NCI-H748 (cell line): ENCODE measurements around the gene KCNIP1.
A peak's percentile ranks its signal among the peaks of the same experiment; 100 is the strongest.

Experiments
- DNase-seq: peaks from one replicate; lab custom pipeline; 2025; ENCODE audit not compliant: unreplicated experiment; lab: John Stamatoyannopoulos, UW

KCNIP1 gene

GRCh38 chr5:170700503-170700902 is 196.7 kb downstream of the KCNIP1 start:
- no peak for DNase-seq

GRCh38 chr5:170701334-170701733 is 197.5 kb downstream of the KCNIP1 start:
- no peak for DNase-seq

- DNase-seq: no peak
These were observed 200.8 kb downstream of the KCNIP1 start for GRCh38 chr5:170704417-170705192.

- DNase-seq: no peak
These were observed 205.8 kb downstream of the KCNIP1 start for GRCh38 chr5:170709640-170710039.

GRCh38 chr5:170711300-170711699 is 207.5 kb downstream of the KCNIP1 start:
- no peak for DNase-seq

- DNase-seq: peak; percentile 52
These were observed 211.3 kb downstream of the KCNIP1 start for GRCh38 chr5:170715141-170715540.

- no peak for DNase-seq
These were observed 212.6 kb downstream of the KCNIP1 start for GRCh38 chr5:170716396-170716795.

GRCh38 chr5:170719551-170719950 is 215.7 kb downstream of the KCNIP1 start:
- DNase-seq: no peak

- DNase-seq: no peak
These were observed 216.4 kb downstream of the KCNIP1 start for GRCh38 chr5:170720179-170720578.

- no peak for DNase-seq
These were observed 217.2 kb downstream of the KCNIP1 start for GRCh38 chr5:170720984-170721383.

GRCh38 chr5:170721681-170722080 is 217.9 kb downstream of the KCNIP1 start:
- no peak for DNase-seq

- DNase-seq: no peak
These were observed 218.5 kb downstream of the KCNIP1 start for GRCh38 chr5:170722316-170722715.

GRCh38 chr5:170731052-170731451 is 227.2 kb downstream of the KCNIP1 start:
- no peak for DNase-seq

- DNase-seq: no peak
These were observed 228.9 kb downstream of the KCNIP1 start for GRCh38 chr5:170732685-170733084.

- no peak for DNase-seq
These were observed 233.1 kb downstream of the KCNIP1 start for GRCh38 chr5:170736966-170737365.

GRCh38 chr5:170737591-170737990 is 233.8 kb downstream of the KCNIP1 start:
- DNase-seq: no peak

- no peak for DNase-seq
These were observed 235.0 kb downstream of the KCNIP1 start for GRCh38 chr5:170738840-170739239.

- no peak for DNase-seq
These were observed 235.6 kb downstream of the KCNIP1 start for GRCh38 chr5:170739446-170739845.

GRCh38 chr5:170740551-170741205 is 236.9 kb downstream of the KCNIP1 start:
- DNase-seq: no peak

- no peak for DNase-seq
These were observed 238.0 kb downstream of the KCNIP1 start for GRCh38 chr5:170741801-170742200.

- no peak for DNase-seq
These were observed 240.0 kb downstream of the KCNIP1 start for GRCh38 chr5:170743876-170744212.

GRCh38 chr5:170745481-170746071 is 241.8 kb downstream of the KCNIP1 start:
- no peak for DNase-seq
